Measurements from ENCODE around the gene EPS8L3. TPM values are rescaled to one million over a fixed set of nuclear protein-coding genes. Genes with fewer than 3 reads are reported as not detected.

EPS8L3 gene
- total RNA-seq, 1 experiment from 2014 or later: 0.17 TPM

DNA sequence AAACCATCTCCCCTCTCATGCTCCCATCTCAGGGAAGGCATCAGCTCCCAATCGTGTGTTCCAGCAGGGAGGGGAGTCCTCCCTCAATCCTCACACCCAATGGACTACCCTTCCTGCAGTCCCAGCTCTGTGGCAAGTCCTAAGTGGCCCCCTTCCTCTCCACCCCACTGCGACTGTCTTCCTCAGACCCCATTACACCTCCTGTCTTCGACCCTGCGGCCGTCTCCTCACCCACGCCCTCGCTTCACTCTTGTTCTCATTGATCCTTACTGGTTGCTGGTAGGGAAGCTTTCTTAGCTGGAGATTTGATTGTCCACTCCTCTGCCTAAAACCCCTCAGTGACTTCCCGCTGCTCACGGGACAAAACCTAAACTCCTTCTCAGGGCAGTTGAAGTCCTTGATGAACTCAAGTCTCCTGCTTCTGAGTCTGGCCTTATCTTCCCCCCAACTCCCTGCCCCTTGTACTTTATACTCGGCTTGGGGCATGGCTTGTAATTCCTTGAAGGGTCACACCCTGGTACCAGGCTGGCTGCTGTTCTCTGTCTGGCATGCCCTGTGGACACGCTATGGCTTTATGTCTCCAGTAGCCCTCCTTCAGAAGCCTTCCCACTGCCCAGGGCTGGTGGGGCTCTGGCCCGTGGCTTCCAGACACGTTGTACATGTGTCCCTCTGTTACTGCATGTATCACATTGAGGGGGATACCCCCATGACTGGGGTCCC, 2.3 kb upstream of the EPS8L3 start:
- H3K9me3 Mint-ChIP-seq: no peaks in the 10 kb centered on the region
- ATAC-seq: no peak
- ChIA-PET POLR2A (interaction anchor here (0.5 kb wide), 1 partner anchor 9 kb away, joined by 3 read pairs; no protein-coding TSS in a partner anchor), CTCF (interaction anchor here (0.8 to 3.7 kb wide), 4 partner anchors 11 to 136 kb away, joined by 3 to 21 read pairs (median 4); no protein-coding TSS in a partner anchor)
- H3K27me3 Mint-ChIP-seq (ENCODE audit: low read depth): no peaks in the 10 kb centered on the region; the same call in 1 of the 2 replicates
- no peaks in the 10 kb centered on the region for H3K36me3 Mint-ChIP-seq
- H3K27ac Mint-ChIP-seq: no peak overlapping the region
- DNase-seq (ENCODE audit: low spot score): no peak
- peaks cover 6% of the 10 kb centered on the region; the same call in 1 of the 2 replicates for H3K4me1 Mint-ChIP-seq
- TF ChIP-seq TEAD4 (CRISPR knock-in tag; IDR thresholded peaks at IDR 0.05): no peak
- TF ChIP-seq ATF1 (CRISPR knock-in tag; IDR thresholded peaks at IDR 0.05): no peak
- TF ChIP-seq, protein P1, sequence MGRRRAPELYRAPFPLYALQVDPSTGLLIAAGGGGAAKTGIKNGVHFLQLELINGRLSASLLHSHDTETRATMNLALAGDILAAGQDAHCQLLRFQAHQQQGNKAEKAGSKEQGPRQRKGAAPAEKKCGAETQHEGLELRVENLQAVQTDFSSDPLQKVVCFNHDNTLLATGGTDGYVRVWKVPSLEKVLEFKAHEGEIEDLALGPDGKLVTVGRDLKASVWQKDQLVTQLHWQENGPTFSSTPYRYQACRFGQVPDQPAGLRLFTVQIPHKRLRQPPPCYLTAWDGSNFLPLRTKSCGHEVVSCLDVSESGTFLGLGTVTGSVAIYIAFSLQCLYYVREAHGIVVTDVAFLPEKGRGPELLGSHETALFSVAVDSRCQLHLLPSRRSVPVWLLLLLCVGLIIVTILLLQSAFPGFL (CRISPR knock-in tag; IDR thresholded peaks at IDR 0.05; ENCODE audit: borderline replicate concordance): no peak
- TF ChIP-seq FOXP1 (CRISPR knock-in tag; IDR thresholded peaks at IDR 0.05; ENCODE audit: borderline replicate concordance): no peak
- TF ChIP-seq ZNF416 (CRISPR knock-in tag; IDR thresholded peaks at IDR 0.05): no peak
- TF ChIP-seq NR3C1 (CRISPR knock-in tag; conservative IDR thresholded peaks at IDR 0.05; ENCODE audit: low read depth): no peak
- TF ChIP-seq, protein P2, sequence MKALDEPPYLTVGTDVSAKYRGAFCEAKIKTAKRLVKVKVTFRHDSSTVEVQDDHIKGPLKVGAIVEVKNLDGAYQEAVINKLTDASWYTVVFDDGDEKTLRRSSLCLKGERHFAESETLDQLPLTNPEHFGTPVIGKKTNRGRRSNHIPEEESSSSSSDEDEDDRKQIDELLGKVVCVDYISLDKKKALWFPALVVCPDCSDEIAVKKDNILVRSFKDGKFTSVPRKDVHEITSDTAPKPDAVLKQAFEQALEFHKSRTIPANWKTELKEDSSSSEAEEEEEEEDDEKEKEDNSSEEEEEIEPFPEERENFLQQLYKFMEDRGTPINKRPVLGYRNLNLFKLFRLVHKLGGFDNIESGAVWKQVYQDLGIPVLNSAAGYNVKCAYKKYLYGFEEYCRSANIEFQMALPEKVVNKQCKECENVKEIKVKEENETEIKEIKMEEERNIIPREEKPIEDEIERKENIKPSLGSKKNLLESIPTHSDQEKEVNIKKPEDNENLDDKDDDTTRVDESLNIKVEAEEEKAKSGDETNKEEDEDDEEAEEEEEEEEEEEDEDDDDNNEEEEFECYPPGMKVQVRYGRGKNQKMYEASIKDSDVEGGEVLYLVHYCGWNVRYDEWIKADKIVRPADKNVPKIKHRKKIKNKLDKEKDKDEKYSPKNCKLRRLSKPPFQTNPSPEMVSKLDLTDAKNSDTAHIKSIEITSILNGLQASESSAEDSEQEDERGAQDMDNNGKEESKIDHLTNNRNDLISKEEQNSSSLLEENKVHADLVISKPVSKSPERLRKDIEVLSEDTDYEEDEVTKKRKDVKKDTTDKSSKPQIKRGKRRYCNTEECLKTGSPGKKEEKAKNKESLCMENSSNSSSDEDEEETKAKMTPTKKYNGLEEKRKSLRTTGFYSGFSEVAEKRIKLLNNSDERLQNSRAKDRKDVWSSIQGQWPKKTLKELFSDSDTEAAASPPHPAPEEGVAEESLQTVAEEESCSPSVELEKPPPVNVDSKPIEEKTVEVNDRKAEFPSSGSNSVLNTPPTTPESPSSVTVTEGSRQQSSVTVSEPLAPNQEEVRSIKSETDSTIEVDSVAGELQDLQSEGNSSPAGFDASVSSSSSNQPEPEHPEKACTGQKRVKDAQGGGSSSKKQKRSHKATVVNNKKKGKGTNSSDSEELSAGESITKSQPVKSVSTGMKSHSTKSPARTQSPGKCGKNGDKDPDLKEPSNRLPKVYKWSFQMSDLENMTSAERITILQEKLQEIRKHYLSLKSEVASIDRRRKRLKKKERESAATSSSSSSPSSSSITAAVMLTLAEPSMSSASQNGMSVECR (CRISPR knock-in tag; IDR thresholded peaks at IDR 0.05; ENCODE audit: borderline replicate concordance): no peak
- TF ChIP-seq ZNF121 (CRISPR knock-in tag; IDR thresholded peaks at IDR 0.05): no peak
- no peak for TF ChIP-seq SOX15 (CRISPR knock-in tag; IDR thresholded peaks at IDR 0.05)
- TF ChIP-seq, protein P3, sequence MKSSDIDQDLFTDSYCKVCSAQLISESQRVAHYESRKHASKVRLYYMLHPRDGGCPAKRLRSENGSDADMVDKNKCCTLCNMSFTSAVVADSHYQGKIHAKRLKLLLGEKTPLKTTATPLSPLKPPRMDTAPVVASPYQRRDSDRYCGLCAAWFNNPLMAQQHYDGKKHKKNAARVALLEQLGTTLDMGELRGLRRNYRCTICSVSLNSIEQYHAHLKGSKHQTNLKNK (CRISPR knock-in tag; IDR thresholded peaks at IDR 0.05): no peak
- TF ChIP-seq, protein P4, sequence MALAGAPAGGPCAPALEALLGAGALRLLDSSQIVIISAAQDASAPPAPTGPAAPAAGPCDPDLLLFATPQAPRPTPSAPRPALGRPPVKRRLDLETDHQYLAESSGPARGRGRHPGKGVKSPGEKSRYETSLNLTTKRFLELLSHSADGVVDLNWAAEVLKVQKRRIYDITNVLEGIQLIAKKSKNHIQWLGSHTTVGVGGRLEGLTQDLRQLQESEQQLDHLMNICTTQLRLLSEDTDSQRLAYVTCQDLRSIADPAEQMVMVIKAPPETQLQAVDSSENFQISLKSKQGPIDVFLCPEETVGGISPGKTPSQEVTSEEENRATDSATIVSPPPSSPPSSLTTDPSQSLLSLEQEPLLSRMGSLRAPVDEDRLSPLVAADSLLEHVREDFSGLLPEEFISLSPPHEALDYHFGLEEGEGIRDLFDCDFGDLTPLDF (CRISPR knock-in tag; IDR thresholded peaks at IDR 0.05): no peak
- H3K4me3 Mint-ChIP-seq: no peak overlapping the region

DNA sequence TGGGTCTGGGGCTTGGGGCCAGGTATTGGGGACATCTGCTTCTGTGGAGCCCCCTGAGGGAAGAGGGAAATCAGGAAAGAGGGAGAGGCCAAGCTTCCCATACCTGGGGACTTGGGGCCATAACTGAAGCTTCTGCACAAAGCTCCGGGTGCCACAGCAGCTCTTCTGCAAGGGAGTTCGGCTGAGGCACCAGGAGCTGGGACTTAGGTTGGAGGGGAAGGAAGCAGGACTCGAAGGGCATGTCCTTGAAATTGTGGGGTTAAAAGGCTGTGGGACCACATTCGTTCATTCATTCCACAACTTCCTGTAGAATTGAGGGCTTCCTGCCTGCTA, 1.7 kb upstream of the EPS8L3 start:
- Mint-ChIP-seq H3K27me3 (ENCODE audit: low read depth) (no peaks in the 10 kb centered on the region; the same call in 1 of the 2 replicates), H3K36me3 (no peaks in the 10 kb centered on the region), H3K27ac (no peak overlapping the region), H3K4me1 (peaks cover 6% of the 10 kb centered on the region; the same call in 1 of the 2 replicates), H3K4me3 (no peak overlapping the region), H3K9me3 (no peaks in the 10 kb centered on the region)
- ATAC-seq (no peak), DNase-seq (ENCODE audit: low spot score) (no peak)
- ChIA-PET POLR2A (no interaction called here), CTCF (interaction anchor here (0.7 to 3.7 kb wide), 5 partner anchors 12 to 295 kb away, joined by 3 to 21 read pairs (median 4); no protein-coding TSS in a partner anchor)
- TF ChIP-seq FOXK1 (CRISPR knock-in tag; IDR thresholded peaks at IDR 0.05) (no peak), ZNF121 (CRISPR knock-in tag; IDR thresholded peaks at IDR 0.05) (no peak), ZNF317 (CRISPR knock-in tag; IDR thresholded peaks at IDR 0.05; ENCODE audit: borderline replicate concordance, low read depth) (no peak), SMAD3 (CRISPR knock-in tag; IDR thresholded peaks at IDR 0.05; ENCODE audit: borderline replicate concordance) (no peak), SMAD4 (CRISPR knock-in tag; IDR thresholded peaks at IDR 0.05) (no peak), OVOL2 (CRISPR knock-in tag; IDR thresholded peaks at IDR 0.05; ENCODE audit: borderline replicate concordance) (no peak), MXD4 (CRISPR knock-in tag; IDR thresholded peaks at IDR 0.05; ENCODE audit: borderline replicate concordance) (no peak)
- TF ChIP-seq, protein P5, sequence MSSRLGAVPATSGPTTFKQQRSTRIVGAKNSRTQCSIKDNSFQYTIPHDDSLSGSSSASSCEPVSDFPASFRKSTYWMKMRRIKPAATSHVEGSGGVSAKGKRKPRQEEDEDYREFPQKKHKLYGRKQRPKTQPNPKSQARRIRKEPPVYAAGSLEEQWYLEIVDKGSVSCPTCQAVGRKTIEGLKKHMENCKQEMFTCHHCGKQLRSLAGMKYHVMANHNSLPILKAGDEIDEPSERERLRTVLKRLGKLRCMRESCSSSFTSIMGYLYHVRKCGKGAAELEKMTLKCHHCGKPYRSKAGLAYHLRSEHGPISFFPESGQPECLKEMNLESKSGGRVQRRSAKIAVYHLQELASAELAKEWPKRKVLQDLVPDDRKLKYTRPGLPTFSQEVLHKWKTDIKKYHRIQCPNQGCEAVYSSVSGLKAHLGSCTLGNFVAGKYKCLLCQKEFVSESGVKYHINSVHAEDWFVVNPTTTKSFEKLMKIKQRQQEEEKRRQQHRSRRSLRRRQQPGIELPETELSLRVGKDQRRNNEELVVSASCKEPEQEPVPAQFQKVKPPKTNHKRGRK (CRISPR knock-in tag; IDR thresholded peaks at IDR 0.05; ENCODE audit: borderline replicate concordance): no peak
- TF ChIP-seq, protein P4 (CRISPR knock-in tag; IDR thresholded peaks at IDR 0.05): no peak
- TF ChIP-seq, protein P6, sequence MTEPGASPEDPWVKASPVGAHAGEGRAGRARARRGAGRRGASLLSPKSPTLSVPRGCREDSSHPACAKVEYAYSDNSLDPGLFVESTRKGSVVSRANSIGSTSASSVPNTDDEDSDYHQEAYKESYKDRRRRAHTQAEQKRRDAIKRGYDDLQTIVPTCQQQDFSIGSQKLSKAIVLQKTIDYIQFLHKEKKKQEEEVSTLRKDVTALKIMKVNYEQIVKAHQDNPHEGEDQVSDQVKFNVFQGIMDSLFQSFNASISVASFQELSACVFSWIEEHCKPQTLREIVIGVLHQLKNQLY (CRISPR knock-in tag; IDR thresholded peaks at IDR 0.05): no peak
- TF ChIP-seq, protein P7, sequence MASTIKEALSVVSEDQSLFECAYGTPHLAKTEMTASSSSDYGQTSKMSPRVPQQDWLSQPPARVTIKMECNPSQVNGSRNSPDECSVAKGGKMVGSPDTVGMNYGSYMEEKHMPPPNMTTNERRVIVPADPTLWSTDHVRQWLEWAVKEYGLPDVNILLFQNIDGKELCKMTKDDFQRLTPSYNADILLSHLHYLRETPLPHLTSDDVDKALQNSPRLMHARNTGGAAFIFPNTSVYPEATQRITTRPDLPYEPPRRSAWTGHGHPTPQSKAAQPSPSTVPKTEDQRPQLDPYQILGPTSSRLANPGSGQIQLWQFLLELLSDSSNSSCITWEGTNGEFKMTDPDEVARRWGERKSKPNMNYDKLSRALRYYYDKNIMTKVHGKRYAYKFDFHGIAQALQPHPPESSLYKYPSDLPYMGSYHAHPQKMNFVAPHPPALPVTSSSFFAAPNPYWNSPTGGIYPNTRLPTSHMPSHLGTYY (CRISPR knock-in tag; IDR thresholded peaks at IDR 0.05): no peak
